ENCODE results near the gene BOD1L1. TPM values are rescaled to one million over a fixed set of nuclear protein-coding genes. Genes with fewer than 3 reads are reported as not detected.

Gene BOD1L1
- total RNA-seq, 1 experiment from 2014 or later: 40.6 TPM

GRCh38 chr4:13546941-13547484 is 80.5 kb downstream of the BOD1L1 start:
- Histone ChIP-seq H3K9me2 (replicated peaks; ENCODE audit: insufficient read depth, low read length) (no peaks in the 10 kb centered on the region), H3K4me1 (ENCODE audit: low read length) (peaks cover 20% of the 10 kb centered on the region), H3K4me2 (ENCODE audit: low read depth, low read length, poor library complexity, severe bottlenecking) (peak overlapping the region; percentile 75), H3K27me3 (ENCODE audit: low read length) (no peaks in the 10 kb centered on the region; the same call in 1 of the 2 replicates), H3K79me2 (ENCODE audit: low read length) (no peaks in the 10 kb centered on the region), H3K27ac (ENCODE audit: low read length) (no peak overlapping the region), H2AFZ (ENCODE audit: low read length) (peak overlapping the region; percentile 79), H3K9ac (ENCODE audit: low read length) (peak overlapping the region; percentile 66), H3K36me3 (ENCODE audit: insufficient read depth, low read length) (no peaks in the 10 kb centered on the region), H4K20me1 (ENCODE audit: insufficient read depth, low read depth, low read length) (no peaks in the 10 kb centered on the region), H3K4me3 (ENCODE audit: low read length) (peak overlapping the region; percentile 66), H3K9me3 (ENCODE audit: low read length) (no peaks in the 10 kb centered on the region)
- no peak for DNase-seq

- Histone ChIP-seq H3K9me2 (replicated peaks; ENCODE audit: insufficient read depth, low read length) (no peaks in the 10 kb centered on the region), H3K4me1 (ENCODE audit: low read length) (peaks cover 20% of the 10 kb centered on the region), H3K36me3 (ENCODE audit: insufficient read depth, low read length) (no peaks in the 10 kb centered on the region), H2AFZ (ENCODE audit: low read length) (no peak overlapping the region), H4K20me1 (ENCODE audit: insufficient read depth, low read depth, low read length) (no peaks in the 10 kb centered on the region), H3K27ac (ENCODE audit: low read length) (no peak overlapping the region), H3K4me2 (ENCODE audit: low read depth, low read length, poor library complexity, severe bottlenecking) (peak overlapping the region; percentile 75), H3K9me3 (ENCODE audit: low read length) (no peaks in the 10 kb centered on the region), H3K79me2 (ENCODE audit: low read length) (no peaks in the 10 kb centered on the region), H3K9ac (ENCODE audit: low read length) (no peak overlapping the region), H3K4me3 (ENCODE audit: low read length) (peak overlapping the region; percentile 66; the same call in 1 of the 2 replicates), H3K27me3 (ENCODE audit: low read length) (no peaks in the 10 kb centered on the region; the same call in 1 of the 2 replicates)
- DNase-seq: no peak
These were observed 81.2 kb downstream of the BOD1L1 start for GRCh38 chr4:13546142-13546940.

- Histone ChIP-seq H2AFZ (ENCODE audit: low read length) (no peak overlapping the region), H3K4me3 (ENCODE audit: low read length) (no peak overlapping the region), H3K4me1 (ENCODE audit: low read length) (peaks cover 20% of the 10 kb centered on the region), H3K79me2 (ENCODE audit: low read length) (no peaks in the 10 kb centered on the region), H3K27ac (ENCODE audit: low read length) (no peak overlapping the region), H3K36me3 (ENCODE audit: insufficient read depth, low read length) (no peaks in the 10 kb centered on the region), H3K27me3 (ENCODE audit: low read length) (no peaks in the 10 kb centered on the region; the same call in 1 of the 2 replicates), H4K20me1 (ENCODE audit: insufficient read depth, low read depth, low read length) (no peaks in the 10 kb centered on the region), H3K9ac (ENCODE audit: low read length) (no peak overlapping the region), H3K9me3 (ENCODE audit: low read length) (no peaks in the 10 kb centered on the region), H3K4me2 (ENCODE audit: low read depth, low read length, poor library complexity, severe bottlenecking) (no peak overlapping the region), H3K9me2 (replicated peaks; ENCODE audit: insufficient read depth, low read length) (no peaks in the 10 kb centered on the region)
- no peak for DNase-seq
These were observed 82.1 kb downstream of the BOD1L1 start for GRCh38 chr4:13545394-13545808.

GRCh38 chr4:13544606-13545393 is 82.7 kb downstream of the BOD1L1 start:
- Histone ChIP-seq H4K20me1 (ENCODE audit: insufficient read depth, low read depth, low read length) (no peaks in the 10 kb centered on the region), H3K9ac (ENCODE audit: low read length) (no peak overlapping the region), H3K27ac (ENCODE audit: low read length) (no peak overlapping the region), H3K4me3 (ENCODE audit: low read length) (no peak overlapping the region), H3K9me3 (ENCODE audit: low read length) (no peaks in the 10 kb centered on the region), H3K4me1 (ENCODE audit: low read length) (peaks cover 20% of the 10 kb centered on the region), H3K4me2 (ENCODE audit: low read depth, low read length, poor library complexity, severe bottlenecking) (no peak overlapping the region), H2AFZ (ENCODE audit: low read length) (no peak overlapping the region), H3K79me2 (ENCODE audit: low read length) (no peaks in the 10 kb centered on the region), H3K36me3 (ENCODE audit: insufficient read depth, low read length) (no peaks in the 10 kb centered on the region), H3K9me2 (replicated peaks; ENCODE audit: insufficient read depth, low read length) (no peaks in the 10 kb centered on the region), H3K27me3 (ENCODE audit: low read length) (no peaks in the 10 kb centered on the region; the same call in 1 of the 2 replicates)
- no peak for DNase-seq

GRCh38 chr4:13543839-13544605 is 83.5 kb downstream of the BOD1L1 start, which contains the start of gene NKX3-2:
TSS of gene NKX3-2 (minus strand) at chr4:13544508. CDS start at chr4:13544414, 94 bp downstream.
- no peaks in the 10 kb centered on the region for H3K9me3 ChIP-seq (ENCODE audit: low read length)
- DNase-seq: no peak
- no peaks in the 10 kb centered on the region for H4K20me1 ChIP-seq (ENCODE audit: insufficient read depth, low read depth, low read length)
- H3K9me2 ChIP-seq (replicated peaks; ENCODE audit: insufficient read depth, low read length): no peaks in the 10 kb centered on the region
- H3K4me2 ChIP-seq (ENCODE audit: low read depth, low read length, poor library complexity, severe bottlenecking): no peak within 1 kb of the TSS
- H3K4me3 ChIP-seq (ENCODE audit: low read length): no peak within 1 kb of the TSS
- H3K79me2 ChIP-seq (ENCODE audit: low read length): no peaks in the 10 kb centered on the region
- H2AFZ ChIP-seq (ENCODE audit: low read length): no peak within 1 kb of the TSS
- peaks cover 17% of the 10 kb centered on the region for H3K4me1 ChIP-seq (ENCODE audit: low read length)
- H3K9ac ChIP-seq (ENCODE audit: low read length): no peak within 1 kb of the TSS
- H3K27ac ChIP-seq (ENCODE audit: low read length): no peak within 1 kb of the TSS
- no peaks in the 10 kb centered on the region for H3K36me3 ChIP-seq (ENCODE audit: insufficient read depth, low read length)
- no peaks in the 10 kb centered on the region; the same call in 1 of the 2 replicates for H3K27me3 ChIP-seq (ENCODE audit: low read length)

GRCh38 chr4:13543032-13543838 is 84.3 kb downstream of the BOD1L1 start:
- Histone ChIP-seq H3K79me2 (ENCODE audit: low read length) (no peaks in the 10 kb centered on the region), H3K9me3 (ENCODE audit: low read length) (no peaks in the 10 kb centered on the region), H3K9me2 (replicated peaks; ENCODE audit: insufficient read depth, low read length) (no peaks in the 10 kb centered on the region), H3K36me3 (ENCODE audit: insufficient read depth, low read length) (no peaks in the 10 kb centered on the region), H4K20me1 (ENCODE audit: insufficient read depth, low read depth, low read length) (no peaks in the 10 kb centered on the region), H3K4me1 (ENCODE audit: low read length) (peaks cover 11% of the 10 kb centered on the region), H2AFZ (ENCODE audit: low read length) (no peak overlapping the region), H3K4me2 (ENCODE audit: low read depth, low read length, poor library complexity, severe bottlenecking) (no peak overlapping the region), H3K4me3 (ENCODE audit: low read length) (no peak overlapping the region), H3K9ac (ENCODE audit: low read length) (no peak overlapping the region), H3K27me3 (ENCODE audit: low read length) (no peaks in the 10 kb centered on the region; the same call in 1 of the 2 replicates), H3K27ac (ENCODE audit: low read length) (no peak overlapping the region)
- DNase-seq: no peak

GRCh38 chr4:13542577-13543031 is 84.9 kb downstream of the BOD1L1 start:
- H3K4me3 ChIP-seq (ENCODE audit: low read length): no peak overlapping the region
- peaks cover 8% of the 10 kb centered on the region for H3K4me1 ChIP-seq (ENCODE audit: low read length)
- no peak for DNase-seq

More at GRCh38 chr4:13542577-13543031, 84.9 kb downstream of the BOD1L1 start:
- H3K9me2 ChIP-seq (replicated peaks; ENCODE audit: insufficient read depth, low read length): no peaks in the 10 kb centered on the region
- H2AFZ ChIP-seq (ENCODE audit: low read length): no peak overlapping the region
- H3K9me3 ChIP-seq (ENCODE audit: low read length): no peaks in the 10 kb centered on the region
- H3K36me3 ChIP-seq (ENCODE audit: insufficient read depth, low read length): no peaks in the 10 kb centered on the region
- H3K27ac ChIP-seq (ENCODE audit: low read length): no peak overlapping the region
- H4K20me1 ChIP-seq (ENCODE audit: insufficient read depth, low read depth, low read length): no peaks in the 10 kb centered on the region
- H3K27me3 ChIP-seq (ENCODE audit: low read length): no peaks in the 10 kb centered on the region; the same call in 1 of the 2 replicates
- H3K9ac ChIP-seq (ENCODE audit: low read length): no peak overlapping the region
- H3K79me2 ChIP-seq (ENCODE audit: low read length): no peaks in the 10 kb centered on the region
- H3K4me2 ChIP-seq (ENCODE audit: low read depth, low read length, poor library complexity, severe bottlenecking): no peak overlapping the region

All from Karpas-422 (cell line).